GM23248 (cell line): ENCODE results near the gene GGTLC1. TPM values are rescaled to one million over a fixed set of nuclear protein-coding genes. Genes with fewer than 3 reads are reported as not detected.

Experiments used
- DNase-seq: peaks from one replicate; pipeline ENCODE4 v3.0.0-alpha.2; 2015
- H2AFZ ChIP-seq: fragments of 200-600 bp; sonication (generic); 2 replicates; pipeline ENCODE4 v1.6.1; 2016; ENCODE audit warnings: antibody characterized with exemption
- H3F3A ChIP-seq: fragments of 200-600 bp; sonication (generic); 2 replicates; pipeline ENCODE4 v1.6.1; 2016; ENCODE audit warnings: mild to moderate bottlenecking, antibody characterized with exemption, mixed run types; ENCODE audit not compliant: insufficient read depth
- H3K27ac ChIP-seq: fragments of 200-600 bp; sonication (generic); 2 replicates; pipeline ENCODE4 v1.5.1; 2016; ENCODE audit warnings: mild to moderate bottlenecking
- H3K27me3 ChIP-seq: fragments of 200-600 bp; sonication (generic); replicated peaks from 2 replicates; pipeline ENCODE4 v1.6.1; 2016; ENCODE audit warnings: mild to moderate bottlenecking; ENCODE audit not compliant: insufficient read depth
- H3K36me3 ChIP-seq: fragments of 200-600 bp; sonication (generic); 2 replicates; pipeline ENCODE4 v1.6.1; 2016; ENCODE audit warnings: low read depth, mild to moderate bottlenecking
- H3K4me1 ChIP-seq: fragments of 200-600 bp; sonication (generic); 2 replicates; pipeline ENCODE4 v1.6.1; 2016; ENCODE audit warnings: mild to moderate bottlenecking; ENCODE audit not compliant: insufficient read depth
- H3K4me2 ChIP-seq: fragments of 200-600 bp; sonication (generic); one replicate; pipeline ENCODE4 v1.6.1; 2016; ENCODE audit warnings: mild to moderate bottlenecking; ENCODE audit not compliant: unreplicated experiment
- H3K4me3 ChIP-seq: fragments of 200-600 bp; sonication (generic); 2 replicates; pipeline ENCODE4 v1.5.1; 2016; ENCODE audit warnings: mild to moderate bottlenecking
- H3K79me2 ChIP-seq: fragments of 200-600 bp; sonication (generic); 2 replicates; pipeline ENCODE4 v1.6.1; 2016; ENCODE audit warnings: mild to moderate bottlenecking; ENCODE audit not compliant: insufficient read depth
- H3K9ac ChIP-seq: fragments of 200-600 bp; sonication (generic); 2 replicates; pipeline ENCODE4 v1.6.1; 2016; ENCODE audit warnings: mild to moderate bottlenecking
- H3K9me2 ChIP-seq: fragments of 200-600 bp; sonication (generic); 2 replicates; pipeline ENCODE4 v1.6.1; 2016; ENCODE audit warnings: mixed run types, mild to moderate bottlenecking, moderate library complexity; ENCODE audit not compliant: insufficient read depth
- H3K9me3 ChIP-seq: fragments of 200-600 bp; sonication (generic); one replicate; pipeline ENCODE4 v1.6.1; 2017; ENCODE audit warnings: low read depth
- H4K20me1 ChIP-seq: fragments of 200-600 bp; sonication (generic); 2 replicates; pipeline ENCODE4 v1.6.0; 2016; ENCODE audit not compliant: insufficient read depth
- EZH2 ChIP-seq: fragments of 200-600 bp; sonication (generic); IDR thresholded peaks from 2 replicates; pipeline ENCODE4 v1.6.1; 2018; ENCODE audit warnings: antibody characterized with exemption, mild to moderate bottlenecking; ENCODE audit not compliant: insufficient read depth, poor library complexity, severe bottlenecking
- EZH2phosphoT487 ChIP-seq: fragments of 200-600 bp; sonication (generic); IDR thresholded peaks from 2 replicates; pipeline ENCODE4 v1.6.1; 2018; ENCODE audit warnings: antibody characterized with exemption, moderate library complexity, mild to moderate bottlenecking, low read depth; ENCODE audit not compliant: insufficient read depth
- WGBS, 2 experiments: methylation state at CpG; one replicate each; pipeline ENCODE4 v1.1.6; 2015 to 2017; ENCODE audit warnings: low lambda C conversion rate in 2 of 2, low coverage in 1 of 2; ENCODE audit errors: missing lambda C conversion rate in 2 of 2; 5-methylcytosine and 5-hydroxymethylcytosine counted together
- in situ Hi-C: fragments of 300-500 bp; cut with MboI; formaldehyde crosslinking; loops from 2 replicates; pipeline ENCODE4 v1.15.0; 2020
- polyA plus RNA-seq: library from polyadenylated mRNA; unstranded; fragments of >200 nt; fragmentation: Nextera tagmentation; extraction: Ambion mirVana; gene quantifications from 2 replicates; pipeline ENCODE4 v1.2.1, GENCODE V29; 2016
- total RNA-seq: library from RNA; depleted of rRNA; stranded (reverse); fragments of >200 nt; shearing (Covaris generic); gene quantifications from 2 replicates; pipeline ENCODE4 v1.2.3, GENCODE V29; 2014

Gene GGTLC1
- total and polyA plus RNA-seq, 2 experiments from 2014 or later = not detected

- Histone ChIP-seq H3K4me2 (no peak overlapping the region), H3K4me3 (no peak overlapping the region), H3K9me3 (no peaks in the 10 kb centered on the region), H3K36me3 (no peaks in the 10 kb centered on the region), H4K20me1 (no peaks in the 10 kb centered on the region), H3K79me2 (no peaks in the 10 kb centered on the region), H3F3A (no peaks in the 10 kb centered on the region), H3K27me3 (no peaks in the 10 kb centered on the region; the same call in 1 of the 2 replicates), H3K9ac (no peak overlapping the region), H3K4me1 (no peaks in the 10 kb centered on the region), H3K27ac (no peak overlapping the region), H2AFZ (no peak overlapping the region), H3K9me2 (no peaks in the 10 kb centered on the region)
- 28 to 33% methylated on average over 8 of the region's 8 CpGs for WGBS, 2 experiments
- no peak for TF ChIP-seq EZH2
- TF ChIP-seq EZH2phosphoT487 = no peak
- in situ Hi-C loops = no loop called here
- DNase-seq = no peak
Measured at GRCh38 chr20:24007073-24007595, 18.6 kb upstream of the GGTLC1 start.

GRCh38 chr20:24006626-24007025 lies 18.0 kb upstream of the GGTLC1 start:
- Histone ChIP-seq H3K9ac (no peak overlapping the region), H3F3A (no peaks in the 10 kb centered on the region), H3K27ac (no peak overlapping the region), H2AFZ (no peak overlapping the region), H3K36me3 (no peaks in the 10 kb centered on the region), H3K9me3 (no peaks in the 10 kb centered on the region), H3K27me3 (no peaks in the 10 kb centered on the region; the same call in 1 of the 2 replicates), H4K20me1 (no peaks in the 10 kb centered on the region), H3K4me3 (no peak overlapping the region), H3K79me2 (no peaks in the 10 kb centered on the region), H3K4me2 (no peak overlapping the region), H3K9me2 (no peaks in the 10 kb centered on the region), H3K4me1 (no peaks in the 10 kb centered on the region)
- WGBS, 2 experiments = 46 to 47% methylated on average over 7 of the region's 7 CpGs
- no peak for DNase-seq
- TF ChIP-seq EZH2 (no peak), EZH2phosphoT487 (no peak)
- in situ Hi-C loops = no loop called here

DNA sequence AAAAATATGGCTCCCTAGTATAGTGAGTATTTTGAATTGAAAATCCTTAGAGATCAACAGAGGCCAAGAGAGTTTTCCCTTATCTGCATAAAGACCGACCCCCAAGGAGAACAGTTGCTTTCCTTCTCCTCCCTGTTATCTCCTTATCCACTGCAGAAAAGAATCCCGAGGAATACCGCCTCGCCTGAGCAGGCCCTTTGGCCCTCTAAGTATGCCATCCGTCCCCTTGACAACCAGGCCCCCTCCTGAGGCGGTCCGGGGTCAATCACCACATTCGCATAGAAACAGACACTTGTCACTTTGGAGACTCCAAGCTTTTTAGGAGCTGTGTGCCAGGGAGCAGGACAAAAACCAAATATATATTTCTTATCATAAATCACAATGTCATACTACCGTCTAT lies 15.9 kb upstream of the GGTLC1 start:
- no peak for TF ChIP-seq EZH2
- no peak for TF ChIP-seq EZH2phosphoT487
- no peak for DNase-seq
- Histone ChIP-seq H3K9me2 (no peaks in the 10 kb centered on the region), H3K27me3 (peaks cover 2% of the 10 kb centered on the region), H3K9me3 (no peaks in the 10 kb centered on the region), H2AFZ (no peak overlapping the region), H3K4me1 (no peaks in the 10 kb centered on the region), H3K4me2 (no peak overlapping the region), H3K9ac (no peak overlapping the region), H4K20me1 (no peaks in the 10 kb centered on the region), H3F3A (no peaks in the 10 kb centered on the region), H3K27ac (no peak overlapping the region), H3K36me3 (no peaks in the 10 kb centered on the region), H3K79me2 (no peaks in the 10 kb centered on the region), H3K4me3 (no peak overlapping the region)
- 40 to 42% methylated on average over 9 of the region's 9 CpGs for WGBS, 2 experiments
- in situ Hi-C loops = no loop called here

GRCh38 chr20:24002896-24003295 lies 14.3 kb upstream of the GGTLC1 start:
- no peak for DNase-seq
- TF ChIP-seq EZH2 (no peak), EZH2phosphoT487 (no peak)
- no peak overlapping the region for H2AFZ ChIP-seq
- no peaks in the 10 kb centered on the region for H3K4me1 ChIP-seq
- H3K9ac ChIP-seq = no peak overlapping the region
- in situ Hi-C loops = no loop called here
- 67 to 77% methylated on average over 12 to 13 of the region's 13 CpGs for WGBS, 2 experiments
- H3K9me3 ChIP-seq = no peaks in the 10 kb centered on the region
- no peak overlapping the region for H3K4me3 ChIP-seq
- no peaks in the 10 kb centered on the region for H3F3A ChIP-seq
- H3K27ac ChIP-seq = no peak overlapping the region
- no peak overlapping the region for H3K4me2 ChIP-seq
- H4K20me1 ChIP-seq = no peaks in the 10 kb centered on the region
- H3K36me3 ChIP-seq = no peaks in the 10 kb centered on the region
- no peaks in the 10 kb centered on the region for H3K9me2 ChIP-seq
- H3K79me2 ChIP-seq = no peaks in the 10 kb centered on the region
- peaks cover 4% of the 10 kb centered on the region for H3K27me3 ChIP-seq
